Activated naive CD8-positive, alpha-beta T cell (primary cell): ENCODE results near the gene ARL16.

Source experiments
- H3K27ac Mint-ChIP-seq: one replicate; pipeline ENCODE4 v1.8.0; 2021; ENCODE audit warnings: mixed read lengths
- H3K27me3 Mint-ChIP-seq: one replicate; pipeline ENCODE4 v1.8.0; 2021; ENCODE audit warnings: mixed read lengths
- H3K36me3 Mint-ChIP-seq: one replicate; pipeline ENCODE4 v1.8.0; 2021; ENCODE audit warnings: mixed read lengths
- H3K4me1 Mint-ChIP-seq: one replicate; pipeline ENCODE4 v1.8.0; 2021; ENCODE audit warnings: low read depth, mixed read lengths
- H3K4me3 Mint-ChIP-seq: one replicate; pipeline ENCODE4 v1.8.0; 2021; ENCODE audit warnings: mild to moderate bottlenecking, mixed read lengths
- H3K9me3 Mint-ChIP-seq: one replicate; pipeline ENCODE4 v1.8.0; 2021; ENCODE audit warnings: low read depth, mixed read lengths

ARL16 gene

DNA sequence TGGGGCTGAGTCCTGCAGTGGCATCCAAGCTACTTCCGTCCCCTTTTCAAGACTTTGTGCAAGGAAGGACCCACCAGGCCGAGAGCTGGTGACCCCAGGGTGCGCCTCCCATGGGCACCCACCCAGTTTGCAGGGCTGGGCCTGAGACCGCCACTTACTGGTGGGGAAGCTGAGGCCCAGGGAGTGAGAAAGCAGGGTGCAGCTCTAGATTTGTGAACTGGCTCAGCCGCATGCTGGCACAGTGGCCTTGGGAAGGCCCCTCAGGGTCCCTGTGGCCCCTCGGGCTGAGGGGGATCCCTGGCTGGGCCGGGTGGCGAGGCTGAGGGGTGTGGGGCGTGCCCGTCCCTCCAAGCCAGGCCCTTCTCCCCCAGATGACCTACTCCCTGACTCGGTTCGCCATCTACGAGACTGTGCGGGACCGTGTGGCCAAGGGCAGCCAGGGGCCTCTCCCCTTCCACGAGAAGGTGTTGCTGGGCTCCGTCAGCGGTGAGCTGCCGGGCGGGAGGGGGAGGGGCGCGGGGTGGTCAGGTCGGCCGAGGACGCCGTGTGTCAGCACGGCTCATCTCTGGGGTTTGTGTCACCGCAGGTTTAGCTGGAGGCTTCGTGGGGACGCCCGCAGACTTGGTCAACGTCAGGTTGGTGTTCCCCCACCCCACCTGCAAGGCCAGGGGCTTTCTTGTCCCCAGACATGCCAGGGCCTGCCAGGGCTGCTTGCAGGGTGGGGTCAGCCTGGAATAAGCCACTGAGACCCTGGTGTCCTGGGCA, 31.7 kb upstream of the ARL16 start:
- H3K9me3 Mint-ChIP-seq = no peaks in the 10 kb centered on the region
- no peaks in the 10 kb centered on the region for H3K36me3 Mint-ChIP-seq
- no peaks in the 10 kb centered on the region for H3K27me3 Mint-ChIP-seq
- peaks cover 10% of the 10 kb centered on the region for H3K4me1 Mint-ChIP-seq
- no peak overlapping the region for H3K4me3 Mint-ChIP-seq
- H3K27ac Mint-ChIP-seq = no peak overlapping the region

DNA sequence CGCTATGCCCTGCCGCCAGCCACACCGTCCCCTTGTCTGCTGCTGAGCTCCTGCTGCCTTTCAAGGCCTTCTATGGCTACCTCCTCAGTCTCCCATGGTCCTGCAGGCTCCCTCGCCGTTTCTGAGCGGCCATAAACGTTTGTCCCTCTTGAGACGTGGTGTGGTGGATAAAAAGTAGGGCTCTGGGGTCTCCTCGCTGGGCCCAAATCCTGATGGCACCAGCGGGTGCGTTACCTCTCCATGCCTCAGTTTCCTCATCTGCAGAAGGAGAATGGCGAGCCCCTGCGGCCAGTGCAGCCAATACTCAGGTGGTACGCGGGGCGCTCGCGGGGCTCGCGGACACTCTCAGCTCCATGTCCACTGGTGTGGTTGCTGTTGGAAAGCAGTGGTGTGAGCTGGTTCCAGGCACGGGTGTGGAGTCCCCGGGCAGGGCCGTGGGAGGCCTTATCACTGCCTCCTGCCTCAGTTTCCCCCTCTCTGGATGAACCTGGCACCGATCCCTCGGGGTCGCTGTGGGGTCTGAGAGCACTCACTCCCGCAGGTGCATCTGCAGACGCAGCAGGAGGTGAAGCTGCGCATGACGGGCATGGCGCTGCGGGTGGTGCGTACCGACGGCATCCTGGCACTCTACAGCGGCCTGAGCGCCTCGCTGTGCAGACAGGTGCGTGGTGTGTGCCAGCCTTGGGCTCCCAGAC, 31.0 kb upstream of the ARL16 start:
- H3K36me3 Mint-ChIP-seq = no peaks in the 10 kb centered on the region
- H3K4me1 Mint-ChIP-seq = peaks cover 10% of the 10 kb centered on the region
- H3K9me3 Mint-ChIP-seq = no peaks in the 10 kb centered on the region
- H3K4me3 Mint-ChIP-seq = peak overlapping the region; percentile 13
- no peaks in the 10 kb centered on the region for H3K27me3 Mint-ChIP-seq
- H3K27ac Mint-ChIP-seq = no peak overlapping the region

DNA sequence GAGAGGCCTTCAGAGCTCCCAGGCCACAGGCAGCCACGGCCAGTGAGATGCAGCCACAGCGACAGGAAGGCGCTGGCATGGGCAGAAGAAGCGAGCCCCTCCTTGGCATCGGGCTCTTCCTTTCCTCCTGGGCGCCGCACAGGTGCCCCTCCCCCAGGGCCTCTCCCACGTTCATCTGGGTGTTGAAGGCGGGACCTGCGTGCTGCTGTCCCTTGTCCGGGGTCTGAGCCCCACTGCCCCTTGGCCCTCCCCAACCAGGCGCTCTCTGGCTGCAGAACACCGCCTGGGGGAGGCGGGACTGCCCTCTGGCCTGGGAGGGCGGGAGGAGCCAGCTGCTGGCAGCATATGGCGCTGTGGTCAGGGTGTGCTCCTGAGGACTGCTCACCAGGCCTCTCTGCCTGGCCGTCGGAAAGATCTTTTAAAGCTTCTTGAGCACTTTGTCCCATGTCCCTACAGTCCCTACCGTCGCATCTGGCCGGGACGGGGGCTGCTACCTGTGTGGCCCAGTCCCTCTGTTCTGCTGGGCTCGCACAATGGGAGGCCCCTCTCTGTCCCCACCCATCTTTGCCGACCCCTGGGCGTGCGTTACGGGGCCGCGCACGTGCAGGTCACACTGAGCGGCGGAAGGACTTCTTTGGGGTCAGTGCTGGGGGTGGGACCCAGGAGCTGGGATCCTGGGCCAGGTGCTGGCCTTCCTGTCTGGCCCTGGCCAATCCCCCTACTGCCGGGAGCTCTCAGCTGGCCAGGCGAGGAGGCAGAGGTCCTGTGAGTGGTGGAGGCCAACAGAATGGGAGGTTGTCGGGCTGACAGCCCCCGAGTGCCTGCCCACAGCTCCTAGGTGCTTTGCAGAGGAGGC, 30.2 kb upstream of the ARL16 start:
- H3K9me3 Mint-ChIP-seq = no peaks in the 10 kb centered on the region
- H3K36me3 Mint-ChIP-seq = no peaks in the 10 kb centered on the region
- H3K4me3 Mint-ChIP-seq = peak overlapping the region; percentile 91
- no peaks in the 10 kb centered on the region for H3K27me3 Mint-ChIP-seq
- peaks cover 10% of the 10 kb centered on the region for H3K4me1 Mint-ChIP-seq
- no peak overlapping the region for H3K27ac Mint-ChIP-seq

DNA sequence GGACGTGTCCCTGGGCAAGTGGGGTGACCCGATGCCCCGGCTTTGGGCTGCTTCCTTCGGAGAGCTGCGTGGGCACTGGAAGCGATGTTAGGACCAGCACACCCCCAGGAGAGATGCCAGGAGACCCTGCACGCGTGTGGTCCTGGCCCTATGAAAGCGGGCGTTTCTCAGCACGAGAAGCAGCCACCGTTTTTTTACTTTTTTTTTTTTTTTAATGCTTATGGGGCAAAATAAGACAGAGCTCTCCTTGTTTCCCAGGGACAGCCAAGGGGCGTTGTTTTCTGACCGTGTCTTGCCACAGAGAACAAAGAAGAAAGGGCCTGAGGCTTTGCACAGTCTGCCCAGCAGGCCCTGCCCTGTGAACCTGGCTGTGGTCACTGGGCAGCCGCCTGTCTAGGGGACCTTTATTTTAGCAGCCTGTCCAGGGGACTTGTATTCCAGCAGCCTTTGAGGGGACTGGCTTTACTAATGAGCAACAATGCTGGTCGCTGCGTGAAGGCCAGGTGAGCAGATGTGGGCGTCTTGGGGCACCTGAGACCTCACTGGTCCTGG, 29.5 kb upstream of the ARL16 start:
- peak overlapping the region; percentile 54 for H3K27ac Mint-ChIP-seq

DNA sequence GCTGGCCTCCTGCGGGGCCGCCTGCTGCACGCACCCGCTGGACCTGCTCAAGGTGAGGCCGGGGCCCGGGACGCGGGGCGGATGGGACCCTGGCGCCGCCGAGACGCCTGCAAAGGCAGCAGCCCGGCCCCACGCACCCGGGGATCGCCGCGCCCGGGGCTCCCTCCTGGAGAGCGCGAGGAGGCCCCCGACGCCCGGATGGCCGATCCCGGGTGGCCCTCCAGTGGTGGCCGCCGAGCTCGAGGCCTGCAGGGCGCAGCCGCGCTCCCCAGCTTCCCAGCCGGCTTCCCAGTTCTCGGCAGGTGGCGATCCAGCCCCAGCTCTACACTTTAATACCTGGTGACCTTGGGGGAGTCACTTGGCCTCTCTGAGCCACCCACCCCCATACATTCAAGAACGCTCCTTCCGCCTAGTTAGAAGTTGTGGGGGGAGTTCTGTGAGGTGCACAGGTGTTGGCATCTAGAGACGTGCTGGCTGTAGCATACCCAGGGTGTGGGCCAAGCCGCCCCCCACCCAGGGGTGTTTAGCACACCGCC, 28.9 kb upstream of the ARL16 start:
- Mint-ChIP-seq H3K27ac (peak overlapping the region; percentile 54), H3K36me3 (no peaks in the 10 kb centered on the region), H3K9me3 (no peaks in the 10 kb centered on the region)

More for the DNA sequence above, 29.5 kb upstream of the ARL16 start:
- Mint-ChIP-seq H3K36me3 (no peaks in the 10 kb centered on the region), H3K9me3 (no peaks in the 10 kb centered on the region), H3K4me1 (peaks cover 10% of the 10 kb centered on the region), H3K4me3 (peak overlapping the region; percentile 91), H3K27me3 (no peaks in the 10 kb centered on the region)

DNA sequence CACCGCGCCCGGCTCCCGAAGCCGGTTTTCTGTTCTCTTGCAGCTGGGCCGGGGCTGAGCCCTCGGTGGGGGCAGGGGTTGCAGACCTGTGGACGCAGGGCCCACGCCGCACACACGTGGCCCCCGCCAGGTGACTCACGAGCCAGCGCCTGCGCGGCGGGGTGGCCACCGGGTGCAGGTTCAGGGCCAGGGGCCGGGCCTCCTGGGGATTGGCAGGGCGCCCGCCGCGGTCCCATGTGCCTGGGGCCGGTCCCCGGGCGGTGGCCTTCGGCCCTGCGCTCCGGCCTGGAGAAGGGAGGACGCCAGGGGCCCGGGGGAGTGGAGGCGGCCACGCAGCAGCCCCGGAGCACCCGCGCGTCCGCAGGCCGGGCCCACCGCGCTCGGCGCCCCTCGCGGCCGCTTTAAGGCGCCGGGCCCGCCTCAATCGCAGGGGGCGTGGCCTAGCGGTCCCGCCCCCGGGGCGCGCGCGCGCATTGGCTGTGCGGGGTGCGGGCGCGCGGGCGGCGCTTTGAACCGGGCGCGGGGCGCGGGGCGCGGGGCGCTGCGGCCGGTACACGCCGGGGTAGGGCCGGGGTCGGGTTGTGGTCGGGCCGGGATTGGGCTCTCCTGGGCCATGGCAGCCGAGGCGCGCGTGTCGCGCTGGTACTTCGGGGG, 28.3 kb upstream of the ARL16 start, which contains the start of gene SLC25A10:
TSS of gene SLC25A10 (plus strand) at position 471 of the 654 bp plus-strand sequence. CDS start at position 614, 143 bp downstream.
- peaks cover 10% of the 10 kb centered on the region for H3K4me1 Mint-ChIP-seq
- no peaks in the 10 kb centered on the region for H3K36me3 Mint-ChIP-seq
- no peaks in the 10 kb centered on the region for H3K9me3 Mint-ChIP-seq
- peak within 1 kb of the TSS; percentile 91 for H3K4me3 Mint-ChIP-seq
- peak within 1 kb of the TSS; percentile 80 for H3K27ac Mint-ChIP-seq
- no peaks in the 10 kb centered on the region for H3K27me3 Mint-ChIP-seq

More for the DNA sequence above, 28.9 kb upstream of the ARL16 start:
- Mint-ChIP-seq H3K4me1 (peaks cover 10% of the 10 kb centered on the region), H3K27me3 (no peaks in the 10 kb centered on the region), H3K4me3 (peak overlapping the region; percentile 91)

DNA sequence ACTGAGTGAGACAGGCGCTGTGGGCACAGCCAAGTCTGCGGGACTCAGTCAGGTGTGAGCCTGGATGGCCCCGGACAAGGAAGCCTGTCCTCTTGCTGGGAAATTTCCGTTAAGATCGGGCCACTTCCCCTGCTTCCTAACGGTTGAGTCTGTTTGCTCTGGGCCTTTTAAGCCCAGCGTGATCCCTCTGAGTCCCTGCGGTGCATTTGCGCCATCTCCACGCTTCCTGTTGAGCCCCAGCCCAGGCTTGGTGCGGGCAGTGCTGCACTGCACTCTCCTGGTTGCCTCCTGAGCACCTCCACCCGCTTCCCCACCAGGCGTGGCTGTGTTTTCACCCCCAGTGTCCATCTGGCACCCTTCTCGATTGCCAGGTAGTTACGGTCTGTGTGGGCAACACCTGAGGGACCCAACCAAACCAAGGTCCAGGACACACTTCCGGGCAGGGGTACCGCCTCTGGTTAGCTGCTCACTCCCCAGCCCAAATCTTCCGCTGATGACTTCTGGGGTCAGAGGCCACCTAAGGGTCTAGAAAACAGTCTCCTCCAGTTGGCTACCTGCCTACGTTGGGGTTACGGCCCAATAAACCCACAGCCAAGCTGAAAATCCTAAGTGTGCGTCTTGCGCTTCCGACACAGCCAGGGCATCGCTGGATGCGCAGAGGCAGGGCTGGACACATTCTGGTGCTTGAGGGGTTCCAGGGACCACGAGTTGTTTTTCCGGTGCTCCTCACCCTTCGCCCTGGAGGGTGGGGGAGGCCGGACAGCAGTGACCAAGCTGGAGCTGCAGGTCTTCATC, 27.1 kb upstream of the ARL16 start:
- H3K4me1 Mint-ChIP-seq = peaks cover 12% of the 10 kb centered on the region
- peak overlapping the region; percentile 80 for H3K27ac Mint-ChIP-seq
- H3K4me3 Mint-ChIP-seq = peak overlapping the region; percentile 80
- H3K27me3 Mint-ChIP-seq = no peaks in the 10 kb centered on the region
- H3K9me3 Mint-ChIP-seq = no peaks in the 10 kb centered on the region
- H3K36me3 Mint-ChIP-seq = no peaks in the 10 kb centered on the region

DNA sequence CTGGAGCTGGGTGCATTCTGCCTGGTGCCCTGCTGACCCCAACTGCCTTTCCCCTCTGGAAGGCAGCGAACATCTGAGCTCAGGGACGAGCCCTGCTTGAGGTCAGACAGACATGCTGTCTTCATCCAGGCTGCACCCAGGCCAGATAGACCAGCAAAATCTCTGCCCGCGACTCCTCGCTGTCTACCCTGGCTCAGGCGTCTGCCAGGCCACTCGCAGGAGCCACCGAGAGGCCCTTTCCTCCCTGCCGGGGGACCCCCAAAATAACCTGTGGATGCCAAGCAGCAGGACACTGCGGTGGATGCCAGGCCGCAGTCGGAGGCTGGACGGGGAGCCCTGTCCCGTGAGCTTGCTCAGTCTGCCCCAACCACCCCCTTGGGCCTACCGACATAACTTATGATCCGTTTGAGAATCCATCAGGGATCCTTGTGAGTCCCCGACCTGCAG, 25.2 kb upstream of the ARL16 start:
- no peaks in the 10 kb centered on the region for H3K27me3 Mint-ChIP-seq
- no peak overlapping the region for H3K4me3 Mint-ChIP-seq
- no peaks in the 10 kb centered on the region for H3K9me3 Mint-ChIP-seq
- H3K4me1 Mint-ChIP-seq = peaks cover 18% of the 10 kb centered on the region
- peaks cover 3% of the 10 kb centered on the region for H3K36me3 Mint-ChIP-seq
- H3K27ac Mint-ChIP-seq = no peak overlapping the region

DNA sequence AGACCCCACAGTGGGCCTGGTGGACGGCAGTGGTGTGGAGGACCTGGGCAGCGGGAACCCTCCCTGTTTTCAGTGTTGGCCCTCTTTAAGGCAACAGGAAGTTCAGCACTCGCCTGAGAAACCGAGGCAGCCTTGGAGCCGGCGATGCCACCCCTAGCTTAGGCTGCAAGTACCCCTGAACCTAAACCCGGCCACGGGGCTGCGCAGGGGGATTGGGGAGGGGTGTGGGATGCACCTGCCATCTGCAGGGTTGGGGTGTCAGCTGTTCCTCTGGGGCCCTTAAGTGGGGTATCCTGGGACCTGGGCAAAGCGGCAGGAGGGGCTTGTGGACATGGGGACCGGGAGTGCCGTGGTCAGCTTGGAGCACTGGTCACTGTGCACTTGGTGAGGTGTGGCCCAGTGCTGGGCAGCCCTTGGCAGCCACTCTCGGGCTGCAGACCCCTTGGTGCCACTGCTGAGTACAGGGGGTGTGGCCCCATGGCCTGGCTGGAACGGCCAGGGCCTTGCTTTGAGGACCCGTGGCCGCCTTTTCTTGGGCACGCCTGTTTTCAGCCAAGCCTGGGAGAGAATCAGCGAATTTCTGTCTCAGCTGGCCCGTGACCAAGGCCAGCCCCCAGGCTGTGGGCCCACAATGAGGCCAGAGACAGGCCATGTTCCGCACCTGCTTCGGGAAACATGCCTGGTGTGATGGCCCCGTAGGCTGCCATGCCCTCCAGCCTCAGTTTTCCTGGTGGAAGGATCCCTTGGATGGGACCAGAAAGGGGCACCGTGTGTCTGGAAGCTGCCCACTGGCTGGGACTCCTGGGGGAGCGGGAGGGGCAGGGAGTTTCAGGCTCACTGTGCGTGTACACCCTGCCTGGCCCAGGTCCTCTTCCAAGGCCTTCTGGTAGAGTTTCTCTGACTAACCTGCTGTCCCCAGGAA, 24.4 kb upstream of the ARL16 start:
- no peaks in the 10 kb centered on the region for H3K9me3 Mint-ChIP-seq
- peaks cover 17% of the 10 kb centered on the region for H3K4me1 Mint-ChIP-seq
- peaks cover 3% of the 10 kb centered on the region for H3K36me3 Mint-ChIP-seq
- H3K27ac Mint-ChIP-seq = no peak overlapping the region
- no peaks in the 10 kb centered on the region for H3K27me3 Mint-ChIP-seq
- no peak overlapping the region for H3K4me3 Mint-ChIP-seq

DNA sequence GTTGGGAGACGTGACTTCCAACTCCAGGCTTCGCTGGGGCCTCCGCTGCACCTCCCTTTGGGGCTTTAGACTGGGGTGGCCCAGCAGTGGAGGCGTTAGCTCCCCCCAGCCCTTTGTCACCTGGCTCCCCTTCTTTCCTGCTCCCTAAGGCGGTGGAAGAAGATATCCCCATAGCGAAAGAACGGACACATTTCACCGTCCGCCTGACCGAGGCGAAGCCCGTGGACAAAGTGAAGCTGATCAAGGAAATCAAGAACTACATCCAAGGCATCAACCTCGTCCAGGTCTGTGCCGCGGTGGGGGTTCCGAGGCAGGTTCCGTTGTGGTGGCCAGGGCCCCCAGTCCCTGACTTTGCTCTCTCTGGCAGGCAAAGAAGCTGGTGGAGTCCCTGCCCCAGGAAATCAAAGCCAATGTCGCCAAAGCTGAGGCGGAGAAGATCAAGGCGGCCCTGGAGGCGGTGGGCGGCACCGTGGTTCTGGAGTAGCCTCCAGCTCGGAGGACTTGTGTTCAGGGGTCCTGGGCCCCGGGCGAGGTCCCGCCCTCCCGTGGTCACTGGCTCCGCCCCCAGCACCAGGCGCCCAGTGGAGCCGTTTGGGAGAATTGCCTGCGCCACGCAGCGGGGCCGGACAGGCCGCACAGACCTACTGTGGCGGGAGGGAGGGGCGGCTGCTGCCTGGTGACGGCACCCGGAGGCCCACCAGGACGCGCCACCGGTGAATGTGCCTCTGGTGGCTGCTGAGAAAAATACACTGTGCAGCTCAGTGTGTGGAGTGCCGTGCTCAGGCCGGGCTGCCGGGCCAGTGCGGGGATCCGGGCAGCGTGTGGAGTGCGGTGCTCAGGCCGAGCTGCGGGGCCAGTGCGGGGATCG, 23.4 kb upstream of the ARL16 start:
- Mint-ChIP-seq H3K27me3 (no peaks in the 10 kb centered on the region), H3K27ac (no peak overlapping the region), H3K4me3 (no peak overlapping the region), H3K36me3 (peaks cover 3% of the 10 kb centered on the region), H3K9me3 (no peaks in the 10 kb centered on the region), H3K4me1 (peaks cover 16% of the 10 kb centered on the region)

DNA sequence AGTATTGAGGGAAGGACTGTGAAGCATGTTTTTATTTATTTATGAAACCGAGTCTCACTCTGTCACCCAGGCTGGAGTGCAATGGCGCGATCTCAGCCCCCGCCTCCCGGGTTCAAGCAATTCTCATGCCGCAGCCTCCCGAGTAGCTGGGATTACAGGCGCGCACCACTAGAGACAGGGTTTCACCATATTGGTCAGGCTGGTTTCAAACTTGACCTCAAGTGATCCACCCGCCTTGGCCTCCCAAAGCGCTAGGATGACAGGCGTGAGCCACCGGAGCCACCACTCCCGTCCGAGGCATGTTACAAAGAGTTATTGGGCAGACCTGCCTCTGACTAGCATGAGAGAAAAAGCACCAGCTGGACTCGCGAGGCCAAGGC, 22.6 kb upstream of the ARL16 start:
- Mint-ChIP-seq H3K27ac (peak overlapping the region; percentile 34), H3K27me3 (no peaks in the 10 kb centered on the region), H3K4me3 (peak overlapping the region; percentile 49)

More for the DNA sequence above, 22.6 kb upstream of the ARL16 start:
- H3K9me3 Mint-ChIP-seq = no peaks in the 10 kb centered on the region
- peaks cover 22% of the 10 kb centered on the region for H3K4me1 Mint-ChIP-seq
- H3K36me3 Mint-ChIP-seq = peaks cover 3% of the 10 kb centered on the region
